IMR-90 (cell line): ENCODE measurements around the gene CCDC152. TPM values are rescaled to one million over a fixed set of nuclear protein-coding genes. Genes with fewer than 3 reads are reported as not detected.

Source experiments
- ATAC-seq: fragments of 200-7000 bp; cut with Tn5 transposase; 2 replicates; pipeline ENCODE4 v1.9.1; 2020; ENCODE audit warnings: low read depth, mild to moderate bottlenecking, moderate library complexity
- BruUV-seq: library from RNA; stranded (reverse); fragments of 400-500 nt; replicated peaks from 2 replicates; lab custom pipeline; 2021; lab: Mats Ljungman, UMichigan
- CTCF ChIA-PET: fragments of 300-600 bp; formaldehyde crosslinking; extraction: SDS; loops from one replicate; lab custom pipeline; 2021; ENCODE audit warnings: antibody characterized with exemption; lab: Yijun Ruan, JAX
- POLR2A ChIA-PET: fragments of 300-600 bp; sonication (Branson Sonifier 250); formaldehyde crosslinking; loops from one replicate; lab custom pipeline; 2022; ENCODE audit warnings: antibody characterized with exemption; ENCODE audit not compliant: unreplicated experiment; lab: Charles Lee
- DNase-seq: peaks from one replicate; pipeline ENCODE4 v3.0.0; 2013
- H2AFZ ChIP-seq: replicated peaks from 2 replicates; pipeline ENCODE3; 2013; ENCODE audit warnings: low read length, mild to moderate bottlenecking; ENCODE audit not compliant: poor library complexity
- H2AK5ac ChIP-seq: 2 replicates; pipeline ENCODE4 v1.6.1; 2013; ENCODE audit warnings: low read depth, low read length, inconsistent platforms
- H2AK9ac ChIP-seq: replicated peaks from 2 replicates; pipeline ENCODE3; 2013; ENCODE audit warnings: mild to moderate bottlenecking, low read depth, low read length, moderate library complexity; ENCODE audit not compliant: poor library complexity
- H2BK120ac ChIP-seq: 2 replicates; pipeline ENCODE4 v1.6.1; 2013; ENCODE audit warnings: low read depth, low read length, inconsistent platforms
- H2BK15ac ChIP-seq: 3 replicates; pipeline ENCODE4 v1.6.1; 2013; ENCODE audit warnings: low read depth, low read length, inconsistent platforms
- H2BK20ac ChIP-seq: 2 replicates; pipeline ENCODE4 v1.6.1; 2013; ENCODE audit warnings: low read depth, mild to moderate bottlenecking, inconsistent platforms, low read length, moderate library complexity
- H2BK5ac ChIP-seq: 2 replicates; pipeline ENCODE4 v1.6.1; 2013; ENCODE audit warnings: mild to moderate bottlenecking, low read depth, low read length, inconsistent platforms; ENCODE audit not compliant: poor library complexity, severe bottlenecking
- H3K14ac ChIP-seq: replicated peaks from 2 replicates; pipeline ENCODE4 v1.6.1; 2013; ENCODE audit warnings: low read depth, low read length, inconsistent platforms
- H3K18ac ChIP-seq: 2 replicates; pipeline ENCODE4 v1.6.1; 2013; ENCODE audit warnings: low read depth, low read length, control low read depth
- H3K23ac ChIP-seq: 2 replicates; pipeline ENCODE4 v1.6.1; 2013; ENCODE audit warnings: low read depth, low read length, inconsistent platforms
- H3K27ac ChIP-seq: 2 replicates; pipeline ENCODE4 v1.5.1; 2013; ENCODE audit warnings: mild to moderate bottlenecking, control low read depth, low read length; ENCODE audit not compliant: insufficient read depth
- H3K27me3 ChIP-seq: 2 replicates; pipeline ENCODE4 v1.6.1; 2013; ENCODE audit warnings: low read length; ENCODE audit not compliant: control insufficient read depth, insufficient read depth
- H3K36me3 ChIP-seq: 2 replicates; pipeline ENCODE4 v1.6.1; 2013; ENCODE audit warnings: low read length, mixed read lengths; ENCODE audit not compliant: control insufficient read depth, insufficient read depth
- H3K4ac ChIP-seq: 2 replicates; pipeline ENCODE4 v1.6.1; 2013; ENCODE audit warnings: low read depth, low read length, inconsistent platforms
- H3K4me1 ChIP-seq: 2 replicates; pipeline ENCODE4 v1.6.1; 2013; ENCODE audit warnings: low read length, mixed read lengths; ENCODE audit not compliant: control insufficient read depth, insufficient read depth
- H3K4me2 ChIP-seq: 2 replicates; pipeline ENCODE4 v1.6.1; 2013; ENCODE audit warnings: low read depth, mild to moderate bottlenecking, control low read depth, low read length, moderate library complexity
- H3K4me3 ChIP-seq: 2 replicates; pipeline ENCODE4 v1.5.1; 2013; ENCODE audit warnings: low read depth, mild to moderate bottlenecking, control low read depth, low read length, moderate library complexity; ENCODE audit not compliant: insufficient read depth
- H3K56ac ChIP-seq: 2 replicates; pipeline ENCODE4 v1.6.1; 2013; ENCODE audit warnings: low read length, inconsistent platforms; ENCODE audit not compliant: insufficient read depth; ENCODE audit errors: extremely low read depth
- H3K79me1 ChIP-seq, 2 experiments: 2 replicates each; pipeline ENCODE4 v1.6.1; 2013; ENCODE audit warnings: low read length in 2 of 2, inconsistent platforms in 1 of 2, low read depth in 1 of 2
- H3K9ac ChIP-seq: 2 replicates; pipeline ENCODE4 v1.6.1; 2013; ENCODE audit warnings: low read depth, low read length, control low read depth
- H3K9me1 ChIP-seq: 2 replicates; pipeline ENCODE4 v1.6.1; 2013; ENCODE audit warnings: low read length, inconsistent platforms; ENCODE audit not compliant: insufficient read depth
- H3K9me3 ChIP-seq: 2 replicates; pipeline ENCODE4 v1.6.1; 2013; ENCODE audit warnings: low read length; ENCODE audit not compliant: control insufficient read depth, insufficient read depth
- H4K20me1 ChIP-seq: 2 replicates; pipeline ENCODE4 v1.6.1; 2013; ENCODE audit warnings: low read length, inconsistent platforms; ENCODE audit not compliant: insufficient read depth
- H4K5ac ChIP-seq: 2 replicates; pipeline ENCODE4 v1.6.1; 2013; ENCODE audit warnings: mild to moderate bottlenecking, low read depth, low read length, control low read depth
- H4K8ac ChIP-seq, 2 experiments: 2 replicates each; pipeline ENCODE4 v1.6.1; 2013; ENCODE audit warnings: low read depth in 2 of 2, low read length in 2 of 2, control low read depth in 1 of 2, inconsistent platforms in 1 of 2
- H4K91ac ChIP-seq: 2 replicates; pipeline ENCODE4 v1.6.1; 2013; ENCODE audit warnings: low read depth, low read length, inconsistent platforms; ENCODE audit not compliant: insufficient read depth
- CEBPB ChIP-seq: IDR thresholded peaks from 2 replicates; pipeline ENCODE4 v1.6.1; 2012; ENCODE audit warnings: low read depth, low read length, improper control_type of control experiment
- NFE2L2 ChIP-seq: fragments of 150-350 bp; IDR thresholded peaks from 2 replicates; pipeline ENCODE4 v1.6.1; 2016; ENCODE audit warnings: low read depth, mild to moderate bottlenecking, low read length
- POLR2A ChIP-seq: IDR thresholded peaks from 2 replicates; pipeline ENCODE4 v1.6.1; 2012; ENCODE audit warnings: mild to moderate bottlenecking, low read depth, low read length
- WGBS, 2 experiments: methylation state at CpG; one replicate each; pipeline versions ENCODE4 v1.1.5 to v1.1.7; 2013; ENCODE audit warnings: missing lambda C conversion rate in 2 of 2; ENCODE audit not compliant: insufficient read length in 1 of 2; ENCODE audit errors: extremely low coverage in 2 of 2; 5-methylcytosine and 5-hydroxymethylcytosine counted together
- dilution Hi-C: fragments of 300-500 bp; cut with HindIII; formaldehyde crosslinking; loops from one replicate; pipeline ENCODE4 v1.14.3; 2018; ENCODE audit warnings: low sequenced_read_pairs; ENCODE audit not compliant: unreplicated experiment
- in situ Hi-C: fragments of 300-500 bp; cut with MboI; formaldehyde crosslinking; loops from 3 replicates; pipeline ENCODE4 v1.14.3; 2019; ENCODE audit warnings: low sequenced_read_pairs, inconsistent platforms, mixed read lengths
- intact Hi-C: fragments of 100-400 bp; cut with micrococcal nuclease; formaldehyde crosslinking; loops from 2 replicates; pipeline ENCODE4 v1.10.0; 2022
- polyA plus RNA-seq, 3 experiments: library from polyadenylated mRNA; depleted of rRNA; stranded (reverse); fragments of >200 nt; gene quantifications; 2 replicates each; pipeline ENCODE4 v1.2.3, GENCODE V29; 2012; ENCODE audit warnings: low replicate concordance in 1 of 3
- total RNA-seq: library from RNA; depleted of rRNA; stranded (reverse); fragments of >200 nt; gene quantifications from 2 replicates; pipeline ENCODE4 v1.2.3, GENCODE V29; 2012

The CCDC152 gene
- total and polyA plus RNA-seq, 2 of the 4 experiments (the other 2 are of a cell fraction): 0.87 to 0.90 TPM

DNA sequence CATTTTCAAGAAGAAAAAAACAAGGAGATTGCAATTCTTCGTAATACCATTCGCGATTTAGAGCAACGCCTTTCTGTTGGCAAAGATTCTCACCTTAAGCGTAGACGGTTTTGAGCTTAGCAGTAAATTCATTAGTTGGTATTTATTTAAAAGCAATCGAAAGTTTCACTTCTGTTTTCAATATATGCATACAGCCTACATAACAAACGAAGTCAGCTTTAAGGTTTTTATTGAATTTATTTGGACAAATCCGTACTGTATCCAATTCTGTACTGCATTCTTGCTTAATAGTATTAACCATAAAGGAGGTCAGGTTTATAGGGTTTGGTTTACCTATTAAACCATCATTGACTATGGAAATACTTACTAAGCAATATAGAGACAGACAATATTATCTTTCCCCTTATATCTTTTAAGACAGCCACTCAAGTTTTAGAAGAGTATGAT is 43.1 kb downstream of the CCDC152 start:
- TF ChIP-seq NFE2L2 (no peak), CEBPB (no peak), POLR2A (no peak)
- no CpG with 5 or more reads among the region's 9 CpGs for WGBS, 2 experiments

More for the DNA sequence above, 43.1 kb downstream of the CCDC152 start:
- Histone ChIP-seq H3K9me3 (no peaks in the 10 kb centered on the region), H3K9ac (no peak overlapping the region), H3K4me3 (no peak overlapping the region), H2AK9ac (no peak overlapping the region), H3K9me1 (no peaks in the 10 kb centered on the region), H3K79me1 (no peaks in the 10 kb centered on the region), H3K56ac (no peak overlapping the region), H4K5ac (no peak overlapping the region), H3K27ac (no peak overlapping the region), H2BK120ac (no peak overlapping the region), H2BK5ac (no peak overlapping the region), H3K4me1 (no peaks in the 10 kb centered on the region), H2BK20ac (no peak overlapping the region), H4K20me1 (no peaks in the 10 kb centered on the region), H3K36me3 (no peaks in the 10 kb centered on the region), H4K91ac (no peak overlapping the region), H3K4me2 (no peak overlapping the region), H3K23ac (no peak overlapping the region), H3K14ac (no peak overlapping the region), H2AFZ (no peak overlapping the region), H4K8ac (no peak overlapping the region), H2BK15ac (no peak overlapping the region), H3K4ac (no peak overlapping the region), H3K27me3 (no peaks in the 10 kb centered on the region), H2AK5ac (no peak overlapping the region), H3K18ac (no peak overlapping the region)
- BruUV-seq: no TSS peak
- DNase-seq: no peak
- intact Hi-C loops (no loop called here), in situ Hi-C loops (no loop called here), dilution Hi-C loops (no loop called here)
- CTCF ChIA-PET: no interaction called here
- no peak for ATAC-seq
- POLR2A ChIA-PET: no interaction called here
